ENCODE results near the gene ITFG1.
A peak's percentile ranks its signal among the peaks of the same experiment; 100 is the strongest.
"Not testable (repeated sequence)": the region's sequence is repeated elsewhere in the genome, so short reads cannot be mapped to it uniquely, and the experiment has no call there.

The ITFG1 gene

GRCh38 chr16:47330562-47330961, 130.3 kb downstream of the ITFG1 start:
- not testable (repeated sequence) for DNase-seq

GRCh38 chr16:47324309-47324708, 136.6 kb downstream of the ITFG1 start:
- not testable (repeated sequence) for DNase-seq

- no peak for DNase-seq
Measured at GRCh38 chr16:47323241-47323640, 137.6 kb downstream of the ITFG1 start.

GRCh38 chr16:47320546-47321310, 140.1 kb downstream of the ITFG1 start:
- DNase-seq: no peak

GRCh38 chr16:47317465-47318240, 143.2 kb downstream of the ITFG1 start:
- no peak for DNase-seq

- no peak for DNase-seq
Measured at GRCh38 chr16:47316442-47317015, 144.3 kb downstream of the ITFG1 start.

GRCh38 chr16:47311738-47312505, 148.9 kb downstream of the ITFG1 start:
- DNase-seq: peak in 37 of 56 donors; percentile 2 to 69 (median 29)

GRCh38 chr16:47310792-47311211, 150.1 kb downstream of the ITFG1 start:
- DNase-seq: no peak

- DNase-seq: no peak
Measured at GRCh38 chr16:47309581-47310312, 151.1 kb downstream of the ITFG1 start.

- DNase-seq: no peak
Measured at GRCh38 chr16:47308601-47309000, 152.3 kb downstream of the ITFG1 start.

- no peak for DNase-seq
Measured at GRCh38 chr16:47304563-47304962, 156.3 kb downstream of the ITFG1 start.

GRCh38 chr16:47299587-47299986, 161.3 kb downstream of the ITFG1 start:
- no peak for DNase-seq

GRCh38 chr16:47284999-47285398, 175.9 kb downstream of the ITFG1 start:
- DNase-seq: no peak

- DNase-seq: no peak
Measured at GRCh38 chr16:47278306-47278970, 182.4 kb downstream of the ITFG1 start.

- no peak for DNase-seq
Measured at GRCh38 chr16:47276522-47276921, 184.3 kb downstream of the ITFG1 start.

- DNase-seq: no peak
Measured at GRCh38 chr16:47262938-47263337, 197.9 kb downstream of the ITFG1 start.

- no peak for DNase-seq
Measured at GRCh38 chr16:47260503-47260902, 200.4 kb downstream of the ITFG1 start.

- DNase-seq: no peak
Measured at GRCh38 chr16:47258874-47259461, 201.9 kb downstream of the ITFG1 start.

GRCh38 chr16:47254756-47255155, 206.1 kb downstream of the ITFG1 start:
- no peak for DNase-seq

- no peak for DNase-seq
Measured at GRCh38 chr16:47250983-47251382, 209.9 kb downstream of the ITFG1 start.
